Lower leg skin (tissue), 3 donors: ENCODE data around the gene SH3D19.

Experiments
- POLR2A ChIP-seq, 2 donors: fragments of 450-650 bp; IDR thresholded peaks; one replicate each; pipeline ENCODE4 v1.6.1; 2016 to 2017; ENCODE audit warnings: antibody characterized with exemption in 2 of 2, mild to moderate bottlenecking in 1 of 2, moderate library complexity in 1 of 2
- TF ChIP-seq, protein P1 (sequence below), 3 donors: fragments of 450-650 bp; IDR thresholded peaks; one replicate each; pipeline ENCODE4 v1.5.1; 2016; ENCODE audit warnings: antibody characterized with exemption in 3 of 3, mild to moderate bottlenecking in 3 of 3, moderate library complexity in 2 of 3

DNA sequence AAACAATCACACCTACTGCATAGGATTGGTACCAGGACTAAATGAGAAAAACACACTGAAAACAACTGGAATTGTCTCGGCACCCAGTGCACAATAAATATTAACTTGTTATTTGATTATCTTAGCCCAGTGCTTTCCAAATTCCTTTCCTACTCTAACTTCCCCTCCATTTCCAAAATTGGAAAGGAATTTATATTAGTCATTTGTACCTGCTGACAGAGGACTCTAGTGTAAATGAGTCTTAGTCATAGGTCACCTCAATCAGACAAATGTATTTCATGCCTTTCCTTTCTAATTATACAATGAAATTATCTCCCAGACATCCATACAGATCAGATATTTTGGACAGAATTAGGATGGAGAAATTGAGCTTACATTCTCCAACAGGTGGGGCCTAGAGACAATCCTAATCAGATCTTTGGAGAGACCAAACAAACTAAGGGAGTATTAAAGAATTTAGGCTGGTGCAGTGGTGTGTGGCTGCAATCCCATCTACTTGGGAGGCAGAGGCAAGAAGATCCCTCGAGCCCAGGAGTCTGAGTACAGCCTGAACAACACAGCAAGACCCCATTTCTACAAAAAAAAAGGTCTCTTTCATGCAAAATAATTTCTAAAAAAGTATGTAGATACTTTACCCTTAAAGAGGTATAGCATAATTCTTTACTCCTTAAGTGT, 10.1 kb downstream of the SH3D19 start:
- TF ChIP-seq, protein P1, sequence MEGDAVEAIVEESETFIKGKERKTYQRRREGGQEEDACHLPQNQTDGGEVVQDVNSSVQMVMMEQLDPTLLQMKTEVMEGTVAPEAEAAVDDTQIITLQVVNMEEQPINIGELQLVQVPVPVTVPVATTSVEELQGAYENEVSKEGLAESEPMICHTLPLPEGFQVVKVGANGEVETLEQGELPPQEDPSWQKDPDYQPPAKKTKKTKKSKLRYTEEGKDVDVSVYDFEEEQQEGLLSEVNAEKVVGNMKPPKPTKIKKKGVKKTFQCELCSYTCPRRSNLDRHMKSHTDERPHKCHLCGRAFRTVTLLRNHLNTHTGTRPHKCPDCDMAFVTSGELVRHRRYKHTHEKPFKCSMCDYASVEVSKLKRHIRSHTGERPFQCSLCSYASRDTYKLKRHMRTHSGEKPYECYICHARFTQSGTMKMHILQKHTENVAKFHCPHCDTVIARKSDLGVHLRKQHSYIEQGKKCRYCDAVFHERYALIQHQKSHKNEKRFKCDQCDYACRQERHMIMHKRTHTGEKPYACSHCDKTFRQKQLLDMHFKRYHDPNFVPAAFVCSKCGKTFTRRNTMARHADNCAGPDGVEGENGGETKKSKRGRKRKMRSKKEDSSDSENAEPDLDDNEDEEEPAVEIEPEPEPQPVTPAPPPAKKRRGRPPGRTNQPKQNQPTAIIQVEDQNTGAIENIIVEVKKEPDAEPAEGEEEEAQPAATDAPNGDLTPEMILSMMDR (IDR thresholded peaks at IDR 0.05): no peak
- no peak for TF ChIP-seq POLR2A (IDR thresholded peaks at IDR 0.05)
